ENCODE results near the gene ZNF692.
"Not testable (repeated sequence)": the region's sequence is repeated elsewhere in the genome, so short reads cannot be mapped to it uniquely, and the experiment has no call there.

ZNF692 gene, protein sequence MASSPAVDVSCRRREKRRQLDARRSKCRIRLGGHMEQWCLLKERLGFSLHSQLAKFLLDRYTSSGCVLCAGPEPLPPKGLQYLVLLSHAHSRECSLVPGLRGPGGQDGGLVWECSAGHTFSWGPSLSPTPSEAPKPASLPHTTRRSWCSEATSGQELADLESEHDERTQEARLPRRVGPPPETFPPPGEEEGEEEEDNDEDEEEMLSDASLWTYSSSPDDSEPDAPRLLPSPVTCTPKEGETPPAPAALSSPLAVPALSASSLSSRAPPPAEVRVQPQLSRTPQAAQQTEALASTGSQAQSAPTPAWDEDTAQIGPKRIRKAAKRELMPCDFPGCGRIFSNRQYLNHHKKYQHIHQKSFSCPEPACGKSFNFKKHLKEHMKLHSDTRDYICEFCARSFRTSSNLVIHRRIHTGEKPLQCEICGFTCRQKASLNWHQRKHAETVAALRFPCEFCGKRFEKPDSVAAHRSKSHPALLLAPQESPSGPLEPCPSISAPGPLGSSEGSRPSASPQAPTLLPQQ

DNA sequence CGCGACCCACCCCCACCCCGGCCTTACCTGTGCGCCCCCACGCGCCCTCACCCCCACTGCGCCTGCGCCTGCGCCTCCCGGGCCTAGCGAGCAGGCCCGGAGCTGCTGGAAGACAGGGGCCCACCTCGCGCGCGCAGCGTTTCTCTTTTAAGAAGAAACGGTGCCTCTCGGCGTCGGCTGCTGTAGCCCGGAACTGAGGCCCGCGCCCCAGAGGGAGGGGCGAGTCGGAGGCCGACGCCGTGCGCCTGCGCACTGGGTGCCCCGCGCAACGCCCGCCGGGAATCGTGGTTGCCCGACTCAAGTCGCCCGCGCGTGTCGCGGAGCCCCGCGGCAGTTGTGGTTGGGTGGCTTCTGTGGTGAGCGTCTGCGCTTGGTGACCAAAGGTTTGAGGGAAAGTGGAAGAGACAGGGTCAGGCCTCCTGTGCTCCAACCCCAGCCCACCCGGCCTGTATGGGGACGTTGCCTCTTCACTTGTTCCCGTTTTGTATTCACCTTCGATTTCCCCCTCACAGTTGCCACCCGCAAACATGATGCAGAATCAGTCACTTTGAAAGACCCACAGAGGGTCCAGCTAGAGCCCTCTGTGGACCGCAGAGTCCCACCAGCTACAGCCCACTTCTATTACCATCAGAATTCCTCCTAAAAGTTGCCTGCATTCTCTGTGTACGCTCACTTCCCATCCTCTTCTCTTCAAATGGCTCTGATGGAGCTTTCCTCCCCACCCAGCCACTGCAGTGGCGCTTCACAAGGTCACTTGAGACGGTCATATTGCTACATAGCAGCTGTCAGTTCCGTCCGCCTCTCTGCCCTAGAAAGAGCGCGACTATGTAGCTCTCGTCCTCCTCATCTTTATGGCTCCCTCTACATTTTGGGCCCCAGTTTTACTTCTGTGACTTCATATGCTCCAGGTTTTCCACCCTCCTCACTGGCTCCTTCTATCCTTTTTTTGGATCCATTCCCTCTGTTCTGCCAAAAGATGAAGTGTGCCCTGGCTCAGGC lies at the start of gene ZNF692:
Gene ZNF692 (minus strand): TSS at position 195 of the 999 bp plus-strand sequence. CDS start 776 bp downstream, outside the sequence.
- DNase-seq (ENCODE audit: low read depth in 2 of 2), result peak; percentile 95 to 97

DNA sequence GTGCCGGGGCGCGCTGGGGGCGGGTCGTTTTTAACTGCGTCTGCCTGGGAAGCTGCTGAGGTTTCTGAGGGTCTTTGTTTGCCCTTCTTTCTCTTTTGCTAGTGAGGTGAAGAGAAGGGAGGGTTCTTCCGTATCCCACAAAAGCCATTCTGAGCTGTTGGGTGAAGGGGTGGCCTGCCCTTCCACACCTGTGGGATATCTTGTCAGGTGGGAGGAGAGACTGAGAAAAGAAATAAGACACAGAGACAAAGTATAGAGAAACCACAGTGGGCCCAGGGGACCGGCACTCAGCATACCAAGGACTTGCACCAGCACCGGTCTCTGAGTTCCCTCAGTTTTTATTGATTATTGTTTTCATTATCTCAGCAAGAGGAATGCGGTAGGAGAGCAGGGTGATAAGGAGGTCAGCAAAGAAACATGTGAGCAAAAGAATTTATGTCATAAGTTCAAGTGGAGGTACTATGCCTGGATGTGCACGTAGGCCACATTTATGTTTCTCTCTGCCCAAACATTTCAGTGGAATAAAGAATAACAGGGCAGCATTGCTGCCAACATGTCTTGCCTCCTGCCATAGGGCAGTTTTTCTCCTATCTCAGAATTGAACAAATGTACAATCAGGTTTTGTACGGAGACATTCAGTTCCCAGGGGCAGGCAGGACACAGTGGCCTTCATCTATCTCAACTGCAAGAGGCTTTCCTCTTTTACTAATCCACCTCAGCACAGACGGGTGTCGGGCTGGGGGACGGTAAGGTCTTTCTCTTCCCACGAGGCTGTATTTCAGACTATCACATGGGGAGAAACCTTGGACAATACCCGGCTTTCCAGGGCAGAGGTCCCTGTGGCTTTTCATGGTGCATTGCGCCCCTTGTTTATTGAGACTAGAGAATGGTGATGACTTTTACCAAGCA lies 48.1 kb upstream of the ZNF692 start:
- DNase-seq (ENCODE audit: low read depth in 2 of 2), result no peak

DNA sequence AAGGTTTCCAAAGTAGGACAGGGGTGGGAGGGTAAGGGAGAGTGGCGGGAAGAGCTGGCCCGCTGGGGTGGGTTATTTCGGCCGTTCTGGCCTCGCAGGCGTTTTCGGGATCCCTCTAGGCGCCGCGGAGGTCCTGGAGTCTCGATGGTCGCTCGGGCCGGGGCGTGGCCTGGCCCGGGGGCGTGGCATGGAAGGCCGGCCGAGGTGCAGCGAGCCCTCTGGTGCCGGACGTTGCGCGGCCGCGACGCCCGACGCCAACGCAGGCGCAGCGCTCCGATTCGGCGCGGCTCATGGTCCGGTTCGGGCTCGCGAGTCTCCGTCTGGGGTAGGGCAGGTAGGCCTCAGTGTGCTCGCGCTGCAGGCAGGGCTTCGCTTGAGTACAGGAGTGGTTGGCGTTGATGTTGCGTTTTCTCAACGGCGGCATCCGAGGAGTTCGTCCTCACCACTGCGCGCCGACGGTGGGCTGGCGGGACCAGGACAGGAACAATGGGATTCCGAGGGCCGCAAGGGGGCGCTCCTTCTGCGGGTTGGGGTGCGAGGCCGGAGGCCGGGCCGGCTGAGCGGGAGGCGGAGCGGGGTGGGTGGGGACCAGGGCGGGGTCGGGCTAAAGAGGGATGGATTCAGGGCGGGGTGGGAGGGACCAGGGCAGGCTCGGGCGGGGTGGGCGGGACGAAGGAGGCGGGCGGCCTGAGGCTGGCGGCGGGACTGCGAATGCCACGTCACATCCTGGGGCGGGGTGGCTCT lies 47.3 kb upstream of the ZNF692 start, which contains the start of gene PGBD2:
Gene PGBD2 (plus strand): TSS at position 227 of the 744 bp plus-strand sequence. CDS start 7,628 bp downstream, outside the sequence.
- peak; percentile 88 to 91 for DNase-seq (ENCODE audit: low read depth in 2 of 2)

DNA sequence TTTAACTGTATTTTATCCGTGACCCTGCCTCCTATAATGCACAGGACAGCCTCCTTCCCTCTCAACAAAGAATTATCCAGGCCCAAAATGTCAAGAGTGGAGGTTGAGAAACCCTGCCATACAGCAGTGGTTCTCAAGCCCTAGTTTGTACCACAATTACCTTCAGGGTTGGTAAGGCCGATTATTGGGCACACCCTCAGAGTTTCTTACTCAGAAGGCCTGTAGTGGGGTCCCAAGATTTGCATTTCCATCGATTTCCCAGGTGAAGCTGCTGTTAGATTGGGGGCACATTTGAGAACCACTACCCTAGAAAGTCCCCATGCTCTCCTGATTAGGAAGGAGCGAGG lies 46.8 kb upstream of the ZNF692 start:
- DNase-seq (ENCODE audit: low read depth in 2 of 2), result no peak

DNA sequence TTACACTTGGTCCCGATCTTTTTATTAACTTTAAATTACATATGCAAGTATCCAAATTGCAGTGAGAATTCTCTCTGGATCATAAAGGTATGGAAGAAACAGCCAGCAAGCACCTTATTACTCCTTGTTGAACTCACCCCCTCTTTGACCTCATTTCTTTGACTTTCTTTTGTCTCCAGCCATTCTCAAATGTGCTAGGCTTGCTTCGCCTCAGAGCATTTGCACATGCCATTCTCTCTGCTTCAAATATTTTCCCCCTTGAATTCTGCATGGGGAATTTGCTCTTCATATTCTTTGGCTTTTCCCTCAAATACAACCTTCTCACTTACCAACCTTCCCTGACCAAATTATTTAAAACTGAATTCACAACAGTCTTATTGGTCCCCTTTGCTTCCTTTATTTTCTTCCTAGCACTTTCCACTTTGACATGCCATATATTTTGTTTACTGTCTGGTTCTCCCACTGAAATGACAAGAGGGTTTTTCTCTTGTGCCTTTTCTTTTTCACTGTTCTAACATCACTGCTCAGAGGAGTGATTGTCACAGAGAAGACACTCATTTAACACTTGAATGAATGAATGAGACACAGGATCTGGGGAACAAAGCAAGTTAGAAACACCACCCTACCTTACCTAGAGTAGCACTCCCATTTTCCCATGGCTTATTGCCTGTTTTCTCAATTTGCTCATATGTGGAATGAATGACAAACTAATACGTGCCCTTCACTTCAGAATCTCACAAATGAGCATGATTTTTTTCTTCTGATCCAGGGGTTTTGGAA lies 45.7 kb upstream of the ZNF692 start:
- no peak for DNase-seq (ENCODE audit: low read depth in 2 of 2)

DNA sequence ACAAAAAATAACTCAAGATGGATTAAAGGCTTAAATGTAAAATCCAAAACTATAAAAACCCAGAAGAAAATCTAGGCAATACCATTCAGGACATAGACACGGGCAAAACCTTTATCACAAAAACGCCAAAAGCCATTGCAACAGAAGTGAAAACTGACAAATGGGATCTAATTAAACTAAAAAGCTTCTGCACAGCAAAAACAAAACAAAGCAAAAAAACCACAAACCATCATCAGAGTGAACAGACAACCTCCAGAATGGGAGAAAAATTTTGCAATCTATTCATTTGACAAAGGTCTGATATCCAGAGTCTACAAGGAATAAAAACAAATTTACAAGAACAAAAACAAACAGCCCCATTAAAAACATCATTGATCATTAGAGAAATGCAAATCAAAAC lies 42.7 kb upstream of the ZNF692 start:
- no peak for DNase-seq (ENCODE audit: low read depth in 2 of 2)

DNA sequence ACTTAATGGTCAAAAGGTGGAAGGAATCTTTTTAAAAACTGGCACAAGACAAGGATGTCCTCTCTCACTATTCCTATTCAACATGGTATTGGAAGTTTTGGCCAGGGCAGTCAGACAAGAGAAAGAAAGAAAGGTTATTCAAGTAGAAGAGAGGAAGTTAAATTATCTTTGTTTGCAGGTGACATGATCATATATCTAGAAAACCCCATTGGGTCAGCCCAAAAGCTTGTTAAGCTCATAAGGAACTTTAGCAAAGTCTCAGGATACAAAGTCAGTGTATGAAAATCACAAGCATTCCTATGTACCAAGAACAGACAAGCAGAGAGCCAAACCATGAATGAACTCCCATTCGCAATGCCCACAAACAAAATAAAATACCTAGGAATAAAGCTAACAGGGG lies 41.8 kb upstream of the ZNF692 start:
- no peak for DNase-seq (ENCODE audit: low read depth in 2 of 2)

DNA sequence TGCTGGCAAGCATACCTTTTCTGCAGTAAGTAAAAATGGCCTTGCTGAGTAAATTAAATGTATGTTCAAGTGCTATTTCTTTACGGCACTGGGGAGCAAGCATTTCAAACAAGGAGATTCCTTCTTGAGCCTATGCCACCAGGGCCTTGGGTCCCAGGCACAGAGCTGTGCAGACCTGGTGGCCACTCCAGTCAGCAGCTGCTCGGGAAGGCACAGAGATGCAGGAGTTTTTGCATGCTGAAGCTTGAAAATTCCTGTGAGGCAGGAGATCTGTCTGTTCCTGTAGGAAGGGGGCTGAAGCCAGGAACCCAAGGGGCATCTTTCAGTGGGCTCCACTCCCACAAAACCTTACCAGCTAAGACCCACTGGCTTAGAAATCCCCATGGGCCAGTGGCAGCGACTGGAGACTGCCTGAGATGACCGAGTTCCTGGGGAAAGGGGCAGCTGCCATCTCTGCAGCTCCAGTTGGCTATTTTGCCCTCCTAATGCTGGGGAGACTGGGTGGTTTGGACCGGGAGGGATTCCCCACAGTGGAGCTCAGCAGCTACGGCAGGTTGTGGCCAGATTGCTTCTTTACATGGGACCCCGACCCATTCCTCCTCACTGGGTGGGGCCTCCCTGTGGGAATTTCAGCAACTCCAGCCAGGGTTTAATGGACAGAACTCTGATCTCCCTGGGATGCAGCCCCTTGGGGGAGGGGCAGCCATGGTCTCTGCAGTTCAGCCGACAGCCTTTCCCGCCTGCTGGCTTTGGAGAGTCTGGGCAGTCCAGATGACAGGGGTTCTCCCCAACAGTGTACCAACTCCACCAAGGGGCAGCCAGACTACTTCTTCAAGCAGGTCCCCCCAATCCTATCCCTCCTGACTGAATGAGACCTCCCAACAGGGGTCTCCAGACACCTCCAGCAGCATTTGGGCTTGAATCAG lies 38.8 kb upstream of the ZNF692 start:
- no peak for DNase-seq (ENCODE audit: low read depth in 2 of 2)

DNA sequence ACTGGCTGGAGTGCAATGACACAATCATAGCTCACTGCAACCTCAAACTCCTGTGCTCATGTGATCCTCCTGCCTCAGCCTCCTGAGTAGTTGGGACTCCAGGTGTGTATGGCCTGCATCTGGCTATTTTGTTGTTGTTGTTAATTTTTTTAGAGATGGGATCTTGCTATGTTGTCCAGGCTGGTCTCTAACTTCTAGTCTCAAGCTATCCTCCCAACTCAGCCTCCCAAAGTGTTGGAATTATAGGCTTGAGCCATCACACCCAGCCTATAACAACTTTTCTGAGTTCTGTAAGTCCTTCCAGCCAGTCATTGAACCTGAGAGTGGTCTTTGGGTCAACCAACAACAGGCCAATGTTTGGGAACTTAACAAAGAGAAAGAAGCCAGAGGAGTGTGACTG lies 36.0 kb upstream of the ZNF692 start:
- no peak for DNase-seq (ENCODE audit: low read depth in 2 of 2)

DNA sequence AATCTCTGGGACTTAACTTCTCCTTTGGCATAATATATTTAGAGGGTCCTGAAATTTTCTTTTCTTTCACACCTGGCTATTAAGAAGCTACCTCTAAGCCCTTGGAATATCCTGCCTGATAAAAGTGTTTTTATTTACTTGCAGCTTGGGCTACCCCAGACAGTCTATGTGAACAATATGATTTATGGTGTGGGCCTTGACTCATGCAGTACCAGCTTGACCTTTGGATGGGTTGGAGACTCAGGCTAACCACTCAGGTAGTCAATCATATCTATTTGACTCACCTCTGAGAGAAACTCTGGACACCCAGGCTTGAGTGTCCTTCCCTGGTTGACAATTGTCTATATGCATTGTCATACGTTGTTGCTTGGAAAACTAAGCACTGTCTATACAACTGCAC lies 33.7 kb upstream of the ZNF692 start:
- DNase-seq (ENCODE audit: low read depth in 2 of 2), result no peak

DNA sequence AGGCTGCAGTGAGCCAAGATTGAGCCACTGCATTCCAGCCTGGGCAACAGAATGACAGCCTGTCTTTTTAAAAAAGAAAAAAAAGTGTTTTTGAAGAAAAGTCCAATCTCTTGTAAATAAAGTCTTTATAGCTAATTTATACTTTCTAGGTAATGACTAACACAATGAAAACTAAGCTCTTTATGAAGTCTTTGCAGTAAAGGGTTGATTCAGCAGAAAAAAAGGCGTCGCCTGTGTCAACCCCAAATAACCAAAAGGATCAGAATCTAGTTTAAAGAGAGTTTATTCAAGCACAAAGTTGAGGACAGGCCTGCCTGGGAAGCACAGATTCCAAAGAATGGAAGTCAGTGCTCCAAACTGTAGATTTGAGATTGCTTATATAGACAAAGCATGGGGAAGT lies 32.9 kb upstream of the ZNF692 start:
- DNase-seq (ENCODE audit: low read depth in 2 of 2), result no peak

DNA sequence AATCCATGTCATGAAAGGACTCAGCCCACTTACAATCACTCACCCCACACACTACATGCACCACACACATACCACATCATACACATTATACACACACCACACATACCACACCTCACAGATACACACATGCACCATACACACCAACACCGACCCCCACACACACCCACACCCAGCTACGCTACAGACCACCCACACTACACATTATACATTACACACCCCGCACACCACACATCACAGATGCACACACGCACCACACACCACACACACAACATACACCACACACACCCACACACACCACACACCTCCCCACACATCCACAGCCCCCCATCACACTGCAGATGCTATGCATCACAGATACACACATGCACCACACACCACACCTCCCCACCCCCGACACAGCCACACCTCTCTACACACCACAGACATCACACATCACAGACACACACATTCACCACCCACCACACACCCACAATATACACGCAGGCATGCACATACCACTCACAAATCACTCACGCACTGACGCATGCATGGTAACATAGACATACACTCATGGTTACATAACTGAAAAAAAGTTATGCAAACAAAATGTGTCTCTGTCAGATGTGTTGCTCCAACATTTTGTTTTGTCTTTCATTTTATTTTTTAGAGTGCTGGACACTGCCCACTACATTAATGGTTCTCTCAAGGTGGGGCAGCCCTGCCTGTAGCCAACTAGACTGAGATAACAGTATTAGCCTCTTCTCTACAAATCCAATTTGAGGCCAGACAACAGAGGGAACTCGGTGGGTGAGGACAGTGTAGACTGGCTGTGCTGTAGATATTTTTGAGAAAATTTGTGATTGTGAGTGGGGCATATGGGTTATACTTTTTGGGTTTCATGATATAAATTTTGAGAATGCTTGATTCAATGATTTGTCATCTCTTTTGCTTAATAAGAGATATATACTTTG lies 31.9 kb upstream of the ZNF692 start:
- no peak for DNase-seq (ENCODE audit: low read depth in 2 of 2)

DNA sequence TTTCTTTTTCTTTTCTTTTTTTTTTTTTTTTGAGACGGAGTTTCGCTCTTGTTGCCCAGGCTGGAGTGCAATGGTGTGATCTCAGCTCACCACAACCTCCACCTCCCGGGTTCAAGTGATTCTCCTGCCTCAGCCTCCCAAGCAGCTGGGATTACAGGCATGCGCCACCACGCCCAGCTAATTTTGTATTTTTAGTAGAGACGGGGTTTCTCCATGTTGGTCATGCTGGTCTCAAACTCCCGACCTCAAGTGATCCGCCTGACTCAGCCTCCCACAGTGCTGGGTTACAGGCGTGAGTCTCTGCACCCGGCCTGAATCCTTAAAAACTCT lies 31.0 kb upstream of the ZNF692 start:
- DNase-seq (ENCODE audit: low read depth in 2 of 2), result not testable (repeated sequence)

DNA sequence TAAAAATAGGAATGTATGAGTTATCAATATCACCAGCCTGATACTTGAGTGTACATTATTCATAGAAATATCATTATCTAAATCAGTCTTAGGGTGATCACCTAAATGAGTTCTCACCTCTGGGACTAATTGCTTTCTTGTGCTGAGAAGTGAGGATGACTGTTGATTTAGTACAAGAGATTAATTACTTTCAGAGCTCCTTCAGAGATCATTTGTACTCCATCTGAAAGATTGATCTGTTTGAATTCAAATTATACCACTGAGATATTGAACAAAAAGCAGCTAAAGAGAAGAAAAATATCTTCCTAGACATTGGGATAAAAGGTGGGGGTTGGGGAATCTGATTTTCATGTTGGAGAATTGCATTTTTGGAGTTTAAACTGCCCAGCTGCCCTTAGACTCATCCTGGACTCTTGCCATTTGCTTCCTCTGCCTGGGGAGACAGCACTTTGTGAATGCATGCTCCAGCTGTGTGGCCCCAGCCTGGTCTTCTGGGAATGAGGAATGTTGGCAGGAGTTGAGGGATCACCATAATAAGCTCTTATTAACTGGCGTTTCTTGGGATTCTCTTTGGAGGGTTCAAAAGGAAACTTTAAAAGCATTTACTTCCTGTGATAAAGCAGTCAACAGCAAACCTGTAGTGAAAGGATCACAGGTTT lies 27.5 kb upstream of the ZNF692 start:
- DNase-seq (ENCODE audit: low read depth in 2 of 2), result no peak

DNA sequence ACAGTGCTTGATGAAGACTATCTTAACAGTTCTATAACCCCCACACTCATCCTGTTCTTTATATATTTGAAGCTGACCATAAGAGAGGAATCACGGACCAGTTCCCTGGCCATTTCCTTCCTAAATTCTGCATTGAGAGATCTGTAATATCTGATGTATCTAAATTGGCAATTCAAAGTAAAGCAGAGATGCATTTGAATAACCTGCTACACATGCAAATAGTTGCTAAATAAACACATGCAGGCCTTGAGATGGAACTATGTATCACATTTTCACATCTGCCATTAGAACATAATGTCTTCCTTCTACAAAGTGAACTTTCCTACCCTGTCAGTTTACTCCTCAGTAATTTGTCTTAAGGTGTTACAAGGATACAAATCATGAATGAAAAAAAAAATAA lies 26.8 kb upstream of the ZNF692 start:
- no peak for DNase-seq (ENCODE audit: low read depth in 2 of 2)

DNA sequence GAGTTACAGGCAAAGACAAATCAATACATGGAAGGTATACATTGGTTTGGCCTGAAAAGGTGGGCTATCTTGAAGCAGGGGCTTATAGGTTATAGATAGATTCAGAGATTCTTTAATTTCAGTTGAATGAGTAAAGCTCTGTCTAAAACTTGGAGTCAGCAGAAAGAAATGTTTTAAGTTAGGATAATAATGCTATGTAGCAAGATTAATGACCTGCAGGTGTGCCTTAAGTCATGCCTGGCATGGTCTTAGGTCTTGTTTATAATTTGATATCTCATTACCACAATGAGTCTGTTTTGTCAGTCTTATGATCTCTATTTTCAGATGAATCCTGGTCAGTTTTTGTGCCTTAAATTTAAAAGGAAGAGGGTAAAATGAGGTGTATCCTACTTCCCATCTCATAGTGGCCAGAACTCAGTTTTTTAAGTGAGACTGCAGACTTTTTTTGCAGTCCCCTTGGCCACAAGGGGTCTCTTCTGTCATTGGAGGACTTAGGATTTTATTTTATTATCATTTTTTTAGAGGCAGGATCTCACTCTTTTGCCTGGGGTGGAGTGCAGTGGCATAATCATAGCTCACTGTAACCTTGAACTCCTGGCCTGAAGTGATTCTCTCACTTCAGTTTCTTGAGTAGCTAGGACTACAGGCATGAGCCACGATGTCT lies 25.9 kb upstream of the ZNF692 start:
- DNase-seq (ENCODE audit: low read depth in 2 of 2), result no peak

DNA sequence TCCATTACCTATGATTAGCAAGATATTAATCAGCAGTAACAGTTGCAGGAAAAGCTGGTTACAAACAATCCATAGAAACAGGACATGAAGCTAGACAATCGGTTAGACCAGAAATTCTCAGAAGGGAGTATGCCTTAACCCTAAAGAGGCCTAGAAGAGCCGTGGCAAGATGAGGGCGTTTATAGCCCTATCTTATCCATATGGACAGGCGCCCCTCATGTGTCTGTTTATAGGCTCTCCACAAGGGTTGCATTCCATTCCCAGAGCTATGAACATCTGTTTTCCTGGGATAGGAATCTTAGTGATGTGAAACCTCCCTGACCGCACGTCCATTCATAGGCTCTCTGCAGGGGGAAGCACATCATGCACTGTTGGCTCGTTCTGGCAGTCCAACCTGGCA lies 23.5 kb upstream of the ZNF692 start:
- not testable (repeated sequence) for DNase-seq (ENCODE audit: low read depth in 2 of 2)

Data from stimulated activated CD8-positive, alpha-beta memory T cell treated with anti-CD3 and anti-CD28 coated beads, Interleukin-15, amount 100 ng/mL, for 48 hours (primary cell).